ENCODE results near the gene COL9A2.

The COL9A2 gene

DNA sequence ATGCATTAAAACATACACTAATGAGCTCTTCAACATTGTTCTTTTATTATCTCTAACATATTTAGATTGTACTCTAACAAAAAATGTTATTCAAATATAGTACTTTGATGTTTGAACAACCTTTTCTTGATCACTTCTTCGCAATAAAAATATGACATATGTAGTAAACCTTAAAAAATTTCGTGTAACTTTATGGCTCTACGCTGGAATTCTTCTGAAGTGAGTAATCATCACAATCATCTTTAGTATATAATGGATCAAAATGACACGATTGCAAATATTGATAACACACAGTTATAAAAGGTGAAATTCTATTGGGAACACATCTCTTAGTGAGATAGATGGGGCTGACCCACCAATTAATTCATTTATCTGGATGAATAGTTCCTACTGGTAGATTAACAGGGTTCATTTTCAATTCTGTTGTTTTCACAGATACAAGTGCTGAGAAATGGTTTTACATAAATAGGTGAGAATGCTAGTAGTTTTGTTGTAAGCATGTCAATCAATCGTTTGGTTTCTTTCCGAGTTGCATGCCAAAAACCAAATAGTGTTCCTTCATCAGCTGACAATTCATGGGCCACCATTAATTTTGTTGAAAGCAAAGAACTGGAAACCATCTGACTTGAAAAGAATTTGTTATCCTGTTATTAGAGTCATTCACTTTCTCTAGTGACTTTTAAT, 60.5 kb downstream of the COL9A2 start:
- DNase-seq (ENCODE audit: low read depth), result no peak
- H3K4me3 ChIP-seq (ENCODE audit: low read depth, low read length), result peak overlapping the region; percentile 74
- TF ChIP-seq, protein P1, sequence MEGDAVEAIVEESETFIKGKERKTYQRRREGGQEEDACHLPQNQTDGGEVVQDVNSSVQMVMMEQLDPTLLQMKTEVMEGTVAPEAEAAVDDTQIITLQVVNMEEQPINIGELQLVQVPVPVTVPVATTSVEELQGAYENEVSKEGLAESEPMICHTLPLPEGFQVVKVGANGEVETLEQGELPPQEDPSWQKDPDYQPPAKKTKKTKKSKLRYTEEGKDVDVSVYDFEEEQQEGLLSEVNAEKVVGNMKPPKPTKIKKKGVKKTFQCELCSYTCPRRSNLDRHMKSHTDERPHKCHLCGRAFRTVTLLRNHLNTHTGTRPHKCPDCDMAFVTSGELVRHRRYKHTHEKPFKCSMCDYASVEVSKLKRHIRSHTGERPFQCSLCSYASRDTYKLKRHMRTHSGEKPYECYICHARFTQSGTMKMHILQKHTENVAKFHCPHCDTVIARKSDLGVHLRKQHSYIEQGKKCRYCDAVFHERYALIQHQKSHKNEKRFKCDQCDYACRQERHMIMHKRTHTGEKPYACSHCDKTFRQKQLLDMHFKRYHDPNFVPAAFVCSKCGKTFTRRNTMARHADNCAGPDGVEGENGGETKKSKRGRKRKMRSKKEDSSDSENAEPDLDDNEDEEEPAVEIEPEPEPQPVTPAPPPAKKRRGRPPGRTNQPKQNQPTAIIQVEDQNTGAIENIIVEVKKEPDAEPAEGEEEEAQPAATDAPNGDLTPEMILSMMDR (IDR thresholded peaks at IDR 0.05; ENCODE audit: insufficient read depth, low read depth, low read length, missing control alignments), result no peak

DNA sequence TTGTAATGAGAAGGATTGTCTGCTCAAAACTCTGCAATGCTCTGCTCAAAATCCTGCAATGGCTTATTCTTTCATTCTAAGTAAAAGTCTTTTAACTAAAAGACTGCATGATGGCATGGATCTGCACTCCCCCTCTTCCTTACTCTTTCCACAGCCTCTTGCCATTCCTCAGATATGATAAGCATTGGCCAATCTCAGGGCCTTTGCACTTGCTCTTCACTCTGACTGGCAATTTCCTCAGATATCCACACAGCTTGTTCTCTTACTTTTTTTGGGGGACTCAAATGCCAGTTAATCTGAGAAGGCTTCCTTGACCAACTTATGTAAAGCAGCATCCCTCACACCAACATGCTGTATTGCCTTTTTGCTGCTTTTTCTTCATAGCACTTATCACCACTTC, 61.9 kb downstream of the COL9A2 start:
- TF ChIP-seq, protein P1 (IDR thresholded peaks at IDR 0.05; ENCODE audit: insufficient read depth, low read depth, low read length, missing control alignments), result no peak
- H3K4me3 ChIP-seq (ENCODE audit: low read depth, low read length), result no peak overlapping the region
- no peak for DNase-seq (ENCODE audit: low read depth)

DNA sequence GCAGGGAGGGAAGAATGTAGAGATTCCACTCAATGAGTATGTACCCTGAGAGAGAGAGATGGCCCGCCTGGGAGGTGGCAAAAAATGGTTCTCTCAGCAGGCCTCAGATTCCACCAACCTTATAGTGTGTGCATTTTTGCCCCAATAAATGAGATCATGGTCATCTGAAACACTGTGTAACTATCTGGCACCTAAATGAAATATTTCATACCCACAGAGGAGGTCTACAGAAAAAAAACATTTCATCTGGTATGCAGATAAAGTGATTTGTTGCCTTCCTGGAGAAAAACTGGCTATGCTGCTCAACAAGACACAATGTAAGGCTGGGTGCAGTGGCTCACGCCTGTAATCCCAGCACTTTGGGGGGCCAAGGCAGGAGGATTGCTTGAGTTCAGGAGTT, 64.5 kb downstream of the COL9A2 start:
- TF ChIP-seq, protein P1 (IDR thresholded peaks at IDR 0.05; ENCODE audit: insufficient read depth, low read depth, low read length, missing control alignments), result no peak
- H3K4me3 ChIP-seq (ENCODE audit: low read depth, low read length), result no peak overlapping the region
- no peak for DNase-seq (ENCODE audit: low read depth)

DNA sequence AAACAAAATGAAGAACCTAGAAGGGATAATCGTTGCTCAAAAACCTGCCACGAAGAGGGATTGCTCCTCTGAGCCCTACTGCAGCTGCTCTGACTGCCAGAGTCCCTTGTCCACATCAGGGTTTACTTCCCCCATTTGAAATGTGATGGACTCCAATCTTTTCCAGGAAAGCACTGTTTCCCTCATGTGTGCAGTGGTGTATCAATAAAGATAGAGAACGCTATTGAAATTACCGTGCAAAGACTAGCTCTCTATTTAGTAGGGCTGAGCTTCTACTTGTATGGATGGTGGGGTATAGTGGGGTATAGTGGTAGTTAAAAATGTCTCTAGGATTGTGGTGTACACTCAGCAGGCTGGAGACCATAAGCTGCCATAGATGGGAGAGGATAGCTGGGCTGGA, 65.6 kb downstream of the COL9A2 start:
- H3K4me3 ChIP-seq (ENCODE audit: low read depth, low read length), result no peak overlapping the region
- no peak for DNase-seq (ENCODE audit: low read depth)
- TF ChIP-seq, protein P1 (IDR thresholded peaks at IDR 0.05; ENCODE audit: insufficient read depth, low read depth, low read length, missing control alignments), result no peak

Measured in GM12865 (cell line).